SK-N-SH (cell line): ENCODE data around the gene HAUS3. TPM values are rescaled to one million over a fixed set of nuclear protein-coding genes. Genes with fewer than 3 reads are reported as not detected.

Experiments used
- CTCF ChIA-PET: fragments of 300-600, 350-600 bp; formaldehyde crosslinking; extraction: SDS; loops from one replicate; lab custom pipeline; 2021; lab: Yijun Ruan, JAX
- POLR2A ChIA-PET: fragments of 350-600 bp; sonication (Branson Sonifier 250); formaldehyde crosslinking; extraction: SDS; loops from one replicate; lab custom pipeline; 2020; ENCODE audit warnings: antibody characterized with exemption, inconsistent platforms; lab: Yijun Ruan, JAX
- DNase-seq: peaks from one replicate; pipeline ENCODE4 v3.0.0; 2012
- H2AFZ ChIP-seq: fragments of 200-600 bp; sonication (generic); 2 replicates; pipeline ENCODE4 v1.8.1; 2016; ENCODE audit warnings: antibody characterized with exemption, mild to moderate bottlenecking, low read depth
- H3F3A ChIP-seq: fragments of 200-600 bp; sonication (generic); replicated peaks from 2 replicates; pipeline ENCODE3; 2016; ENCODE audit warnings: antibody characterized with exemption, mild to moderate bottlenecking; ENCODE audit not compliant: insufficient read depth
- H3K27ac ChIP-seq, 2 experiments: fragments of 200-500 bp in 1 of 2; fragments of 200-600 bp in 1 of 2; sonication (Bioruptor generic) in 1 of 2; sonication (generic), shearing (Covaris generic) in 1 of 2; 2 replicates each; pipeline versions ENCODE4 v1.5.1 to v1.6.1; 2014 to 2016; ENCODE audit warnings: low read depth in 2 of 2, inconsistent platforms in 1 of 2, low read length in 1 of 2, mild to moderate bottlenecking in 1 of 2, mixed read lengths in 1 of 2
- H3K27me3 ChIP-seq: fragments of 200-600 bp; sonication (generic), shearing (Covaris generic); 2 replicates; pipeline ENCODE4 v1.6.1; 2016; ENCODE audit warnings: mixed run types; ENCODE audit not compliant: insufficient read depth
- H3K36me3 ChIP-seq, 2 experiments: fragments of 200-500 bp in 1 of 2; fragments of 200-600 bp in 1 of 2; sonication (Bioruptor generic) in 1 of 2; sonication (generic) in 1 of 2; replicated peaks in 1 of 2; 2 replicates each; pipeline versions ENCODE3 to v1.5.1; 2014 to 2016; ENCODE audit warnings: low read length in 1 of 2, mild to moderate bottlenecking in 1 of 2; ENCODE audit not compliant: insufficient read depth in 2 of 2, control insufficient read depth in 1 of 2
- H3K4me1 ChIP-seq, 2 experiments: fragments of 200-500 bp in 1 of 2; fragments of 200-600 bp in 1 of 2; sonication (Bioruptor generic) in 1 of 2; sonication (generic), shearing (Covaris generic) in 1 of 2; 2 replicates each; pipeline versions ENCODE4 v1.5.1 to v1.6.1; 2014 to 2016; ENCODE audit warnings: low read depth in 1 of 2, low read length in 1 of 2, mixed run types in 1 of 2; ENCODE audit not compliant: insufficient read depth in 2 of 2, control insufficient read depth in 1 of 2
- H3K4me2 ChIP-seq: fragments of 200-600 bp; sonication (generic), shearing (Covaris generic); 2 replicates; pipeline ENCODE4 v1.6.1; 2017; ENCODE audit warnings: mixed run types
- H3K4me3 ChIP-seq, 2 experiments: fragments of 200-500 bp in 1 of 2; fragments of 200-600 bp in 1 of 2; sonication (Bioruptor generic) in 1 of 2; sonication (generic), shearing (Covaris generic) in 1 of 2; 2 replicates each; pipeline versions ENCODE4 v1.5.1 to v1.8.1; 2014 to 2016; ENCODE audit warnings: low read depth in 2 of 2, inconsistent platforms in 1 of 2, low read length in 1 of 2, mild to moderate bottlenecking in 1 of 2, mixed read lengths in 1 of 2, moderate library complexity in 1 of 2
- H3K79me2 ChIP-seq: fragments of 200-600 bp; sonication (generic); 2 replicates; pipeline ENCODE4 v1.8.1; 2017; ENCODE audit warnings: mild to moderate bottlenecking; ENCODE audit not compliant: insufficient read depth
- H3K9ac ChIP-seq: fragments of 200-600 bp; sonication (generic); 2 replicates; pipeline ENCODE4 v1.6.1; 2017; ENCODE audit warnings: mixed run types
- H3K9me2 ChIP-seq: fragments of 200-600 bp; sonication (generic); 2 replicates; pipeline ENCODE4 v1.6.1; 2017; ENCODE audit warnings: mixed run types
- H3K9me3 ChIP-seq: fragments of 200-600 bp; sonication (generic); 2 replicates; pipeline ENCODE4 v1.6.1; 2017; ENCODE audit warnings: mixed run types, mild to moderate bottlenecking, moderate library complexity
- H4K20me1 ChIP-seq: fragments of 200-600 bp; sonication (generic); 2 replicates; pipeline ENCODE4 v1.6.1; 2017; ENCODE audit warnings: mild to moderate bottlenecking, mixed run types; ENCODE audit not compliant: insufficient read depth
- CHD2 ChIP-seq: fragments of 150-350 bp; IDR thresholded peaks from 2 replicates; pipeline ENCODE4 v1.6.1; 2018; ENCODE audit warnings: low read length; ENCODE audit not compliant: partially characterized antibody
- ELF1 ChIP-seq: IDR thresholded peaks from 2 replicates; pipeline ENCODE4 v1.4.0; 2012
- EP300 ChIP-seq, 2 experiments: IDR thresholded peaks; 2 replicates each; pipeline versions ENCODE4 v1.4.0 to v1.6.1; 2012; ENCODE audit warnings: borderline replicate concordance in 1 of 2, low read depth in 1 of 2, low read length in 1 of 2
- EZH2phosphoT487 ChIP-seq: fragments of 200-600 bp; sonication (generic); IDR thresholded peaks from 2 replicates; pipeline ENCODE4 v1.6.1; 2017; ENCODE audit warnings: low read depth, mixed run types, mild to moderate bottlenecking, antibody characterized with exemption, moderate library complexity, borderline replicate concordance
- FOSL2 ChIP-seq: IDR thresholded peaks from 2 replicates; pipeline ENCODE4 v1.4.0; 2012; ENCODE audit warnings: low read depth, mild to moderate bottlenecking, moderate library complexity, borderline replicate concordance
- FOXJ3 ChIP-seq: sonication (generic); formaldehyde crosslinking; IDR thresholded peaks from 2 replicates; pipeline ENCODE4 v1.5.1; 2020; ENCODE audit warnings: mild to moderate bottlenecking, missing genetic modification reagents
- FOXM1 ChIP-seq: IDR thresholded peaks from 2 replicates; pipeline ENCODE4 v1.4.0; 2012; ENCODE audit warnings: low read depth, mild to moderate bottlenecking
- GABPA ChIP-seq: IDR thresholded peaks from 2 replicates; pipeline ENCODE4 v1.4.0; 2012; ENCODE audit warnings: low read depth, mild to moderate bottlenecking
- JUND ChIP-seq: IDR thresholded peaks from 2 replicates; pipeline ENCODE4 v1.4.0; 2012
- MEF2A ChIP-seq: IDR thresholded peaks from 2 replicates; pipeline ENCODE4 v1.4.0; 2012; ENCODE audit warnings: low read depth, borderline replicate concordance
- MXI1 ChIP-seq: IDR thresholded peaks from 2 replicates; pipeline ENCODE4 v1.6.1; 2012; ENCODE audit warnings: mild to moderate bottlenecking, low read depth, low read length, improper control_type of control experiment
- NFIC ChIP-seq: IDR thresholded peaks from 2 replicates; pipeline ENCODE4 v1.4.0; 2012; ENCODE audit warnings: borderline replicate concordance
- POLR2AphosphoS5 ChIP-seq: IDR thresholded peaks from 2 replicates; pipeline ENCODE4 v1.6.1; 2012; ENCODE audit warnings: low read depth, low read length
- RCOR1 ChIP-seq: fragments of 150-350 bp; IDR thresholded peaks from 2 replicates; pipeline ENCODE4 v1.6.1; 2017; ENCODE audit warnings: antibody characterized with exemption, low read length
- RFX5 ChIP-seq: IDR thresholded peaks from 2 replicates; pipeline ENCODE4 v1.6.1; 2012; ENCODE audit warnings: mild to moderate bottlenecking, improper control_type of control experiment, low read length
- RXRA ChIP-seq: IDR thresholded peaks from 2 replicates; pipeline ENCODE4 v1.4.0; 2012; ENCODE audit warnings: low read depth, mild to moderate bottlenecking, borderline replicate concordance
- SIN3A ChIP-seq: IDR thresholded peaks from 2 replicates; pipeline ENCODE4 v1.6.1; 2012; ENCODE audit warnings: low read depth, mild to moderate bottlenecking, low read length, moderate library complexity, borderline replicate concordance
- SMC3 ChIP-seq: IDR thresholded peaks from 2 replicates; pipeline ENCODE4 v1.6.1; 2012; ENCODE audit warnings: low read depth, low read length, improper control_type of control experiment
- TAF1 ChIP-seq: IDR thresholded peaks from 2 replicates; pipeline ENCODE4 v1.6.1; 2012; ENCODE audit warnings: low read depth, mild to moderate bottlenecking, low read length, moderate library complexity, borderline replicate concordance
- TCF12 ChIP-seq: IDR thresholded peaks from 2 replicates; pipeline ENCODE4 v1.4.0; 2012
- TEAD4 ChIP-seq: IDR thresholded peaks from 2 replicates; pipeline ENCODE4 v1.4.0; 2012; ENCODE audit warnings: mild to moderate bottlenecking, borderline replicate concordance; ENCODE audit not compliant: insufficient read depth
- YY1 ChIP-seq: IDR thresholded peaks from 2 replicates; pipeline ENCODE4 v1.4.0; 2012; ENCODE audit warnings: low read depth, mild to moderate bottlenecking
- WGBS: methylation state at CpG from one replicate; pipeline ENCODE4 v1.1.6; 2017; ENCODE audit warnings: low lambda C conversion rate; 5-methylcytosine and 5-hydroxymethylcytosine counted together
- polyA plus RNA-seq, 3 experiments: library from polyadenylated mRNA; depleted of rRNA; stranded (reverse); fragments of >200 nt; gene quantifications; 2 replicates each; pipeline ENCODE4 v1.2.3, GENCODE V29; 2012
- TF ChIP-seq, protein P1 (sequence below): IDR thresholded peaks from 2 replicates; pipeline ENCODE4; 2012
- TF ChIP-seq, protein P2 (sequence below): IDR thresholded peaks from 2 replicates; pipeline ENCODE4 v1.4.0; 2012; ENCODE audit warnings: low read depth
- TF ChIP-seq, protein P3 (sequence below): IDR thresholded peaks from 2 replicates; pipeline ENCODE4 v1.4.0; 2012; ENCODE audit warnings: low read depth, borderline replicate concordance

Gene HAUS3
- polyA plus RNA-seq, 1 of the 3 experiments (the other 2 are of a cell fraction) = 6.3 TPM

DNA sequence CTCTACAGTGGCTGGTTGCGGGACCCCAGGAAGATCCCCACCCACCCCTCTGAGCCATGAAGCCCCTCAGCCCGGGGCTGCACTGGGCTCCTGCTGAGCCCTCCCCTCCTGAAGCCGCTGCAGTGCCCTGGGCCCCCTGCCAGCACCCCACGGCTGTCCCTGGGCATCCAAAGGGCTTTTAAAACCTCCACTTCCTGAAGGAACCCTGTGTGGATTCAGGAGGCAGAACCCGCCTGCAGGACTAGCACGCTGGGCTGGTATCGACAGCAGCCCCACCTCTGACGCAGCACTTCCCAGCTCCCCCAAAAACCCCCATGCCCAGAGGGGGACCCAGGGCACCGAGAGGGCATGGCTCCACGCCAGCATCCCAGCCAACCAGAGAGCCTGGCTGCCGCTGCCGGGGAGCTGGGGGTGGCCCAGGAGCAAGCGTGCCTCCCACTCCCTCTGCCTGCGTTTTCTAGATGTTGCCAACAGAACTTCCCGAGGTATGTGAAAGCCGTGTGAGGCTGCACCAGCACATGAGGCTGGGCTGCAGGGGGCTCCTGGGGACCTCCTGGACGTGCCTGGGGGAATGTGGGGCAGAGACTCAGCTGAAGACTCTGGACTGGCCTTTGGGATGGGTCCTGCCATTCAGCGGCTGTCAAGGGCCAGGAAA lies 13.7 kb upstream of the HAUS3 start:
- H4K20me1 ChIP-seq = peaks cover 78% of the 10 kb centered on the region
- POLR2A ChIA-PET = no interaction called here
- no peak for TF ChIP-seq ELF1
- no peak for TF ChIP-seq GABPA
- no peak for TF ChIP-seq NFIC
- TF ChIP-seq FOSL2 = no peak
- TF ChIP-seq MEF2A = no peak
- no peak for TF ChIP-seq TAF1
- TF ChIP-seq EP300 (IDR thresholded peaks at IDR 0.05; ENCODE audit: borderline replicate concordance in 1 of 2, low read depth in 1 of 2, low read length in 1 of 2) = no peak
- TF ChIP-seq TEAD4 = no peak
- TF ChIP-seq RFX5 = no peak
- TF ChIP-seq, protein P1, sequence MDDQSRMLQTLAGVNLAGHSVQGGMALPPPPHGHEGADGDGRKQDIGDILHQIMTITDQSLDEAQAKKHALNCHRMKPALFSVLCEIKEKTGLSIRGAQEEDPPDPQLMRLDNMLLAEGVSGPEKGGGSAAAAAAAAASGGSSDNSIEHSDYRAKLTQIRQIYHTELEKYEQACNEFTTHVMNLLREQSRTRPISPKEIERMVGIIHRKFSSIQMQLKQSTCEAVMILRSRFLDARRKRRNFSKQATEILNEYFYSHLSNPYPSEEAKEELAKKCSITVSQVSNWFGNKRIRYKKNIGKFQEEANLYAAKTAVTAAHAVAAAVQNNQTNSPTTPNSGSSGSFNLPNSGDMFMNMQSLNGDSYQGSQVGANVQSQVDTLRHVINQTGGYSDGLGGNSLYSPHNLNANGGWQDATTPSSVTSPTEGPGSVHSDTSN = no peak
- TF ChIP-seq EZH2phosphoT487 = no peak
- no peak for TF ChIP-seq CHD2
- TF ChIP-seq TCF12 = no peak
- TF ChIP-seq JUND = no peak
- TF ChIP-seq POLR2AphosphoS5 = no peak
- peaks cover 0 to 61% of the 10 kb centered on the region in 2 experiments for H3K36me3 ChIP-seq
- WGBS = 67% methylated on average over 12 of the region's 18 CpGs
- H3K4me2 ChIP-seq = no peak overlapping the region
- CTCF ChIA-PET = interaction anchor here (0.8 kb wide), 1 partner anchor 36 kb away, joined by 3 read pairs; no protein-coding TSS in a partner anchor
- no peaks in the 10 kb centered on the region for H3K9me3 ChIP-seq
- H3F3A ChIP-seq = no peaks in the 10 kb centered on the region
- H2AFZ ChIP-seq = no peak overlapping the region
- no peaks in the 10 kb centered on the region for H3K27me3 ChIP-seq
- DNase-seq = peak; percentile 53
- no peak overlapping the region for H3K9ac ChIP-seq
- H3K4me1 ChIP-seq = peaks cover 5 to 52% of the 10 kb centered on the region in 2 experiments; a peak in 2 of 4 replicates
- no peak overlapping the region for H3K4me3 ChIP-seq
- H3K9me2 ChIP-seq = no peaks in the 10 kb centered on the region
- H3K79me2 ChIP-seq = peaks cover 40% of the 10 kb centered on the region
- H3K27ac ChIP-seq = peak overlapping the region in 1 of 2 experiments; percentile 22; a peak in 1 of 4 replicates

DNA sequence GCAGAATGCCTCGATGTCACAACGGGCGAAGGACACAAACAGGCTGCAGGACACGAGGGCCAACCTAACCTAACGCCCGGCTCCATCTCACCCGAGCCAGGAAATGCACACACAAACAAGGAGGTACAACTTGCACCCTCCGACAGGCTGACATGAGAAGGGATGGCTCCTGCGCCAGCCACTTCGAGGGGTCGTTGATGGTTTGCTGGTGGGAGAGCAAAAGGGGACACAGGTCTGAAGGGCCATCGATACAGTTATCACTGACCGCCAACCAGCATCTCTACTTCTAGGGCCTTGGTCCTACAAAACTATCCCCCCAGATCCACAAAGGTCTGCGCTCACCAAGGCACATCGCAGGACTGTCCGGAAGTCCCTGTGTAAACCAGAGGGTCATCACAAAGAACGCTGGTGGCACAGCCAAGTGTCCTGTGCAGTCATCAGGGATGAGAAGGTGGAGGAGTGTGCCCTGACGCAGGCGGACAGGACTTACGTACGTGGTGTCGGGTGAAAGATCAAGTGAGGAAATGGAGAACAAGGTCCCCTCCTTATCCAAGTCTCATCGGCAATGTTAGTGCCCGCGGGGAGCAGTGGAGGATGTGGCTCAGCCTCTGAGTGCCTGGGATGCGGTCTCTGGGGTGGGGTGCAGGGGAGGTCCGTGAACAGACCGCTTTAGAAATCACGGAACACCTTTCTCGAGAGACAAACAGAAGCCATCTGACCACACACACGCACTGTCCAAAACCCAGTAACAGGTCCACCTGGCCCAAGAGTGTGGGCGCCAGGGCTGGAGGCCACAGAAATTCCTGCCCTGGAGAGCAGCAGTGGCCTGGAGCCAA lies 13.0 kb upstream of the HAUS3 start:
- H3K4me1 ChIP-seq = peaks cover 0 to 44% of the 10 kb centered on the region in 2 experiments; a peak in 1 of 4 replicates
- no peak overlapping the region for H3K27ac ChIP-seq
- no peak for TF ChIP-seq FOXM1
- TF ChIP-seq, protein P2, sequence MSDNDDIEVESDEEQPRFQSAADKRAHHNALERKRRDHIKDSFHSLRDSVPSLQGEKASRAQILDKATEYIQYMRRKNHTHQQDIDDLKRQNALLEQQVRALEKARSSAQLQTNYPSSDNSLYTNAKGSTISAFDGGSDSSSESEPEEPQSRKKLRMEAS = no peak
- TF ChIP-seq FOSL2 = no peak
- TF ChIP-seq TAF1 = no peak
- TF ChIP-seq RXRA = no peak
- no peak for TF ChIP-seq ELF1
- no peak for TF ChIP-seq SIN3A
- no peak for TF ChIP-seq YY1
- TF ChIP-seq FOXJ3 (CRISPR knock-in tag) = no peak
- no peak for TF ChIP-seq MXI1
- TF ChIP-seq SMC3 = no peak
- no peak for TF ChIP-seq RFX5
- no peak for TF ChIP-seq NFIC
- TF ChIP-seq TEAD4 = no peak
- no peak for TF ChIP-seq EP300 (IDR thresholded peaks at IDR 0.05; ENCODE audit: borderline replicate concordance in 1 of 2, low read depth in 1 of 2, low read length in 1 of 2)
- TF ChIP-seq, protein P3, sequence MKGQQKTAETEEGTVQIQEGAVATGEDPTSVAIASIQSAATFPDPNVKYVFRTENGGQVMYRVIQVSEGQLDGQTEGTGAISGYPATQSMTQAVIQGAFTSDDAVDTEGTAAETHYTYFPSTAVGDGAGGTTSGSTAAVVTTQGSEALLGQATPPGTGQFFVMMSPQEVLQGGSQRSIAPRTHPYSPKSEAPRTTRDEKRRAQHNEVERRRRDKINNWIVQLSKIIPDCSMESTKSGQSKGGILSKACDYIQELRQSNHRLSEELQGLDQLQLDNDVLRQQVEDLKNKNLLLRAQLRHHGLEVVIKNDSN = no peak
- no peak for TF ChIP-seq RCOR1
- TF ChIP-seq MEF2A = no peak
- H4K20me1 ChIP-seq = peaks cover 71% of the 10 kb centered on the region
- no peak overlapping the region for H2AFZ ChIP-seq
- no peak overlapping the region for H3K4me2 ChIP-seq
- peaks cover 0 to 64% of the 10 kb centered on the region in 2 experiments for H3K36me3 ChIP-seq
- H3F3A ChIP-seq = no peaks in the 10 kb centered on the region
- H3K9me2 ChIP-seq = no peaks in the 10 kb centered on the region
- no peak overlapping the region for H3K4me3 ChIP-seq
- DNase-seq = peak; percentile 23
- ChIA-PET POLR2A (no interaction called here), CTCF (interaction anchor here (0.8 kb wide), 1 partner anchor 35 kb away, joined by 3 read pairs; no protein-coding TSS in a partner anchor)
- no peak overlapping the region for H3K9ac ChIP-seq
- WGBS = 89% methylated on average over 22 of the region's 32 CpGs
- no peaks in the 10 kb centered on the region for H3K27me3 ChIP-seq
- H3K79me2 ChIP-seq = peaks cover 33% of the 10 kb centered on the region
- H3K9me3 ChIP-seq = no peaks in the 10 kb centered on the region
